Body of pancreas (tissue), 4 donors: ENCODE results near the gene POLR2J. TPM values are rescaled to one million over a fixed set of nuclear protein-coding genes. Genes with fewer than 3 reads are reported as not detected.

Experiments used
- ATAC-seq: fragments of 150-250 bp; one replicate; pipeline ENCODE4 v1.9.1; 2016
- DNase-seq, 4 donors: peaks; one replicate each; pipeline ENCODE4 v3.0.0-alpha.2; 2019
- H3K27ac ChIP-seq, 4 donors: fragments of 200-600 bp; sonication (generic); 1 replicate in 3 of 4; 2 replicates in 1 of 4; pipeline versions ENCODE4 v1.5.1 to v1.6.1; 2016 to 2019; ENCODE audit warnings: mild to moderate bottlenecking in 1 of 4, mixed read lengths in 1 of 4, moderate library complexity in 1 of 4
- H3K27me3 ChIP-seq, 2 donors: fragments of 200-600 bp; sonication (generic); one replicate each; pipeline ENCODE4 v1.6.0; 2016; ENCODE audit warnings: mild to moderate bottlenecking in 1 of 2
- H3K36me3 ChIP-seq, 2 donors: fragments of 200-600 bp; sonication (generic); replicated peaks in 1 of 2; 2 replicates each; pipeline ENCODE4 v1.5.1; 2016; ENCODE audit warnings: low read depth in 2 of 2; ENCODE audit not compliant: insufficient read depth in 1 of 2
- H3K4me1 ChIP-seq: fragments of 200-600 bp; sonication (generic); one replicate; pipeline ENCODE4 v1.6.0; 2016
- H3K4me3 ChIP-seq, 2 donors: fragments of 200-600 bp; sonication (generic); 1 replicate in 1 of 2; 2 replicates in 1 of 2; pipeline ENCODE4 v1.5.1; 2016 to 2019
- H3K9me3 ChIP-seq, 3 donors: fragments of 200-600 bp; sonication (generic); 1 replicate in 2 of 3; 2 replicates in 1 of 3; pipeline ENCODE4 v1.5.1; 2016
- POLR2A ChIP-seq, 3 donors: fragments of 450-650 bp; IDR thresholded peaks; one replicate each; pipeline ENCODE4 v1.6.1; 2016; ENCODE audit warnings: antibody characterized with exemption in 3 of 3, mild to moderate bottlenecking in 2 of 3
- WGBS, 2 donors: methylation state at CpG; one replicate each; pipeline ENCODE4 v1.1.5; 2017; 5-methylcytosine and 5-hydroxymethylcytosine counted together
- intact Hi-C: fragments of 100-400 bp; cut with DNase I; formaldehyde crosslinking; loops from one replicate; pipeline ENCODE4 v1.15.1; 2023
- total RNA-seq, 2 donors: library from RNA; depleted of rRNA; stranded (reverse); fragments of >200 nt; gene quantifications; one replicate each; pipeline ENCODE4 v1.1.0, GENCODE V29; 2016
- TF ChIP-seq, protein P1 (sequence below), 7 experiments: fragments of 450-650 bp in 4 of 7; fragments of 200-600 bp in 3 of 7; sonication (generic) in 3 of 7; IDR thresholded peaks; one replicate each; pipeline ENCODE4 v1.5.1; 2016 to 2019; ENCODE audit warnings: antibody characterized with exemption in 7 of 7

POLR2J gene
- total RNA-seq, 2 donors from 2014 or later: 6.6 to 12.5 TPM

DNA sequence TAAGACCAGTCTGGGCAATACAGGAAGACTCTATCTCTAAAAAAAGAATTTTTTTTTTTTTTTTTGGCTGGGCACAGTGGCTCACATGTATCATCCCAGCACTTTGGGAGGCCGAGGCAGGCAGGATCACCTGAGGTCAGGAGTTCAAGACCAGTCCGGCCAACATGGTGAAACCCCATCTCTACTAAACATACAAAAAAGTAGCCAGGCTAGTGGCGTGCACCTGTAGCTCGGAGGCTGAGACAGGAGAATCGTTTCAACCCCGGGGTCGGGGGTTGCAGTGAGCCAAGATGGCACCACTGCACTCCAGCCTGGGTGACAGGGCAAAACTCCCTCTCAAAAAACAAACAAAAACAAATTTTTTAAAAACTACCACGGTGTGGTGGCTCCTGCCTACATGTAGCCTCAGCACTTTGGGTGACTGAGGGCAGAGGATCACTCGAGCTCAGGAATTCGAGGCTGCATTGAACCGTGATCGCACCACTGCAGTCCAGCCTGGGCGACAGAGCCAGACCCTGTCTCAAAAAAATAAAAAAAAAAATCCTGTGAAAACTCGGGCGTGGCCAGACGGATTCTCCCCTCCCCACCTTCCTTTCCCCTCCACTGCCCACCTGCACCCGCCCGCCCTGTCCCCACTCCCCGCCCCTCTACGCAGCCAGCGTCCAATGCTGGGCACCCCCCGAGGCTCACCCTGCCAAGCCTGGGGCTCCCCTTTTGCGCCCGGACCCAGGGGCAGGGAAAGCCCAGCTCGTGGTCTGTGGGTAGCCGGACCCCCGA lies 46.1 kb downstream of the POLR2J start:
- Histone ChIP-seq H3K4me1 (peaks cover 9% of the 10 kb centered on the region), H3K27me3 (no peaks in the 10 kb centered on the region), H3K27ac (peak overlapping the region in 3 of 4 donors; percentile 58 to 69 (median 60)), H3K36me3 (no peaks in the 10 kb centered on the region), H3K9me3 (no peaks in the 10 kb centered on the region), H3K4me3 (peak overlapping the region; percentile 30 to 53)
- TF ChIP-seq, protein P1, sequence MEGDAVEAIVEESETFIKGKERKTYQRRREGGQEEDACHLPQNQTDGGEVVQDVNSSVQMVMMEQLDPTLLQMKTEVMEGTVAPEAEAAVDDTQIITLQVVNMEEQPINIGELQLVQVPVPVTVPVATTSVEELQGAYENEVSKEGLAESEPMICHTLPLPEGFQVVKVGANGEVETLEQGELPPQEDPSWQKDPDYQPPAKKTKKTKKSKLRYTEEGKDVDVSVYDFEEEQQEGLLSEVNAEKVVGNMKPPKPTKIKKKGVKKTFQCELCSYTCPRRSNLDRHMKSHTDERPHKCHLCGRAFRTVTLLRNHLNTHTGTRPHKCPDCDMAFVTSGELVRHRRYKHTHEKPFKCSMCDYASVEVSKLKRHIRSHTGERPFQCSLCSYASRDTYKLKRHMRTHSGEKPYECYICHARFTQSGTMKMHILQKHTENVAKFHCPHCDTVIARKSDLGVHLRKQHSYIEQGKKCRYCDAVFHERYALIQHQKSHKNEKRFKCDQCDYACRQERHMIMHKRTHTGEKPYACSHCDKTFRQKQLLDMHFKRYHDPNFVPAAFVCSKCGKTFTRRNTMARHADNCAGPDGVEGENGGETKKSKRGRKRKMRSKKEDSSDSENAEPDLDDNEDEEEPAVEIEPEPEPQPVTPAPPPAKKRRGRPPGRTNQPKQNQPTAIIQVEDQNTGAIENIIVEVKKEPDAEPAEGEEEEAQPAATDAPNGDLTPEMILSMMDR (IDR thresholded peaks at IDR 0.05): no peak
- TF ChIP-seq POLR2A (IDR thresholded peaks at IDR 0.05): no peak
- 21 to 29% methylated on average over 16 to 27 of the region's 27 CpGs for WGBS, 2 donors
- ATAC-seq: peak; percentile 51
- intact Hi-C loops: no loop called here
- DNase-seq: peak in 2 of 4 donors; percentile 24 to 33

DNA sequence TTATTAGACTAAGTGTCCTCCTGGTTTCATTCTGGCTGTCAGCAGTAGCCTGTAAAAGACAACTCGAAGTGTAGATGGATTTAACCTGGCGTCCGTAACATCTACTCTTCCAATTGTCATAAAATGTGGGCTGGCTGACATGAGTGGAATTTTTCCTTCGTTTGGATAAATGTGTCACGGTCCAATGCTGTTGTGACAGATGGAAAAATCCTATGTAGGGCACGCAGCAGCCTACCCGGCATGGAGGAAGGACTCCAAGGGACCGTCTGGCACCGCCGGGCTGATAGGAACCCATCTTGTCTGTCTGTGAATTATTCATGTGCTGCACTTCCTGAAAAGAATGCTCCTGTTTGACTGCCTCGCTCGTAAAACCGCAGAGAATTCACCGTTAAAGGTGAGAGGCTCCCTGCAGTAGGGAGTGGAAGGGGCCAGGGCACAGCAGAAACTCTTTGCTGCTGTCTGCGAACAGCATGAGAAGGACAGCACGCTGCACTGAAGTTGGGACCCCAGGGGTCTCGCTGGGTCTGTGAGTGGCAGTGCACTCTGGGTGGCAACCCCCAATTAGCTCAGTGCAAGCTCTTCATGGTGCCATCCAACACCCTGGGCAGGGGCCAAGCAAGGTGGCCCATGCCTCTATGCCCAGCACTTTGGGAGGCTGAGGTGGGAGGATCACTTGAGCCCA lies 47.0 kb downstream of the POLR2J start:
- intact Hi-C loops: no loop called here
- no peak for ATAC-seq
- peak in 2 of 4 donors; percentile 24 to 27 for DNase-seq
- Histone ChIP-seq H3K36me3 (no peaks in the 10 kb centered on the region), H3K9me3 (no peaks in the 10 kb centered on the region), H3K4me1 (peaks cover 9% of the 10 kb centered on the region), H3K4me3 (no peak overlapping the region), H3K27me3 (no peaks in the 10 kb centered on the region), H3K27ac (peak overlapping the region in 2 of 4 donors; percentile 22 to 60)
- TF ChIP-seq, protein P1 (IDR thresholded peaks at IDR 0.05): no peak
- no peak for TF ChIP-seq POLR2A (IDR thresholded peaks at IDR 0.05)
- WGBS, 2 donors: 61 to 66% methylated on average over 14 to 17 of the region's 17 CpGs

DNA sequence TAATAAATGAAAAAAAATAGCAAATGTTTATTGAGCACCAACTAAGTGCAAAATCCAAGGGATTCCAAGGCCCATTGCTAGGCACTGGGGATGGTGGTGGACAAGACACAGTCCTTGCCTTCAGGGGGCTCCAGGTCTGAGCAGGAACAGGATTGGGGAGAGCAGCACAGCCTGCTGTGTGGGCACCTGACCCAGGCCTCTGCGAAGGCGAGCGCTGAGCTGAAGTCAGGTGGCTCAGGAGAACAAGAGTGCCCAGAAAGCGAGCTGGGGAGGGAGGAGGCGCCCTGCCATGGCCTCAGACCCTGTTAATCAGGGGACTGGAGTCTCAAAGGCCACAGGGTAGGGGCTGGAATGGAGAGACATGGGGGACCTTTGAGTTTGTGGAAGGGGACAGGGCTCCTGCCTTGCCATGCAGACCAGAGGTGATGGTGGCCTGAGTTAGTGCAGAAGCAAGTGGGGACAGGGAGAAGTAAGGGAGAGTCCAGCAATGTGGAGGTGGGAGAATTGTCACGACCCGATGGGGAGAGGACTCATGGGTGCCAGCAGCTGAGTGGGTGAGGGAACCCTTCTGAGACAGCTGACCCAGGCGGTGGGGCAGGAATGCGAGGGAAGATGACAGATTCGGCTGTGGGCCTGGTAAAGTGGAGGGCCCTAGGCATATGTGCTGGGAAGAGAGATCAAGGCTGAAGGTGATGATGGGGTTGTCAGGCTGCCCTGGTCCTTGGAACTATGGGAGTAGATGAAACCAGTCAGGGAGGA lies 49.4 kb downstream of the POLR2J start:
- no peaks in the 10 kb centered on the region for H3K9me3 ChIP-seq
- no peak overlapping the region for H3K27ac ChIP-seq
- DNase-seq (no peak), ATAC-seq (no peak)
- 91 to 93% methylated on average over 10 of the region's 10 CpGs for WGBS, 2 donors
- TF ChIP-seq, protein P1 (IDR thresholded peaks at IDR 0.05): no peak
- TF ChIP-seq POLR2A (IDR thresholded peaks at IDR 0.05): no peak
- H3K4me3 ChIP-seq: no peak overlapping the region
- no peaks in the 10 kb centered on the region for H3K27me3 ChIP-seq
- H3K4me1 ChIP-seq: peaks cover 9% of the 10 kb centered on the region
- intact Hi-C loops: no loop called here
- peaks cover 0 to 3% of the 10 kb centered on the region in 2 donors for H3K36me3 ChIP-seq

DNA sequence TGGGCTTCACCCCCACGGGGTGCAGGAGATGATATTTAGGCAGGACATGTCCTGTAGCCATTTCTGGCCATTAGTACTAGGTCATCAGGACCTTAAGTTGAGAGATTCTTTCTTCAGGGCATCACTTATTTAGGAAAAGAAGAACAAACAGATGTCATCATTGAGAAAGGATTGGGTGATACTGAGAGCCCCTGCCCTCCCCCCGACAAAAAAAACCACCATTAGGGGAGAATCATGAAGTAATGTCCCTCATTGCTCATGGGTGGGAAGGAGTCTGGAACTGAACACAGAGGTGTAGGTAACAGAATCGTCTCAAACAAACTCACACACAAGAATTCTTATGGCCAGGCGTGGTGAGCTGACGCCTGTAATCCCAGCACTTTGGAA lies 51.7 kb downstream of the POLR2J start:
- DNase-seq (no peak), ATAC-seq (no peak)
- TF ChIP-seq POLR2A (IDR thresholded peaks at IDR 0.05): no peak
- TF ChIP-seq, protein P1 (IDR thresholded peaks at IDR 0.05): no peak
- intact Hi-C loops: no loop called here
- Histone ChIP-seq H3K4me1 (no peaks in the 10 kb centered on the region), H3K27me3 (no peaks in the 10 kb centered on the region), H3K9me3 (no peaks in the 10 kb centered on the region), H3K36me3 (peaks cover 0 to 3% of the 10 kb centered on the region in 2 donors), H3K4me3 (no peak overlapping the region), H3K27ac (peak overlapping the region in 1 of 4 donors; percentile 70)
- 80 to 90% methylated on average over 5 of the region's 5 CpGs for WGBS, 2 donors
